IMR-90 (cell line): ENCODE measurements around the gene UTRN. TPM values are rescaled to one million over a fixed set of nuclear protein-coding genes. Genes with fewer than 3 reads are reported as not detected.
A peak's percentile ranks its signal among the peaks of the same experiment; 100 is the strongest.

Experiments
- ATAC-seq: fragments of 200-7000 bp; cut with Tn5 transposase; 2 replicates; pipeline ENCODE4 v1.9.1; 2020; ENCODE audit warnings: low read depth, mild to moderate bottlenecking, moderate library complexity
- BruUV-seq: library from RNA; stranded (reverse); fragments of 400-500 nt; replicated peaks from 2 replicates; lab custom pipeline; 2021; lab: Mats Ljungman, UMichigan
- CTCF ChIA-PET: fragments of 300-600 bp; formaldehyde crosslinking; extraction: SDS; loops from one replicate; lab custom pipeline; 2021; ENCODE audit warnings: antibody characterized with exemption; lab: Yijun Ruan, JAX
- POLR2A ChIA-PET: fragments of 300-600 bp; sonication (Branson Sonifier 250); formaldehyde crosslinking; loops from one replicate; lab custom pipeline; 2022; ENCODE audit warnings: antibody characterized with exemption; ENCODE audit not compliant: unreplicated experiment; lab: Charles Lee
- DNase-seq: peaks from one replicate; pipeline ENCODE4 v3.0.0; 2013
- H2AFZ ChIP-seq: replicated peaks from 2 replicates; pipeline ENCODE3; 2013; ENCODE audit warnings: low read length, mild to moderate bottlenecking; ENCODE audit not compliant: poor library complexity
- H2AK5ac ChIP-seq: 2 replicates; pipeline ENCODE4 v1.6.1; 2013; ENCODE audit warnings: low read depth, low read length, inconsistent platforms
- H2AK9ac ChIP-seq: replicated peaks from 2 replicates; pipeline ENCODE3; 2013; ENCODE audit warnings: mild to moderate bottlenecking, low read depth, low read length, moderate library complexity; ENCODE audit not compliant: poor library complexity
- H2BK120ac ChIP-seq: 2 replicates; pipeline ENCODE4 v1.6.1; 2013; ENCODE audit warnings: low read depth, low read length, inconsistent platforms
- H2BK15ac ChIP-seq: 3 replicates; pipeline ENCODE4 v1.6.1; 2013; ENCODE audit warnings: low read depth, low read length, inconsistent platforms
- H2BK20ac ChIP-seq: 2 replicates; pipeline ENCODE4 v1.6.1; 2013; ENCODE audit warnings: low read depth, mild to moderate bottlenecking, inconsistent platforms, low read length, moderate library complexity
- H2BK5ac ChIP-seq: 2 replicates; pipeline ENCODE4 v1.6.1; 2013; ENCODE audit warnings: mild to moderate bottlenecking, low read depth, low read length, inconsistent platforms; ENCODE audit not compliant: poor library complexity, severe bottlenecking
- H3K14ac ChIP-seq: replicated peaks from 2 replicates; pipeline ENCODE4 v1.6.1; 2013; ENCODE audit warnings: low read depth, low read length, inconsistent platforms
- H3K18ac ChIP-seq: 2 replicates; pipeline ENCODE4 v1.6.1; 2013; ENCODE audit warnings: low read depth, low read length, control low read depth
- H3K23ac ChIP-seq: 2 replicates; pipeline ENCODE4 v1.6.1; 2013; ENCODE audit warnings: low read depth, low read length, inconsistent platforms
- H3K27ac ChIP-seq: 2 replicates; pipeline ENCODE4 v1.5.1; 2013; ENCODE audit warnings: mild to moderate bottlenecking, control low read depth, low read length; ENCODE audit not compliant: insufficient read depth
- H3K27me3 ChIP-seq: 2 replicates; pipeline ENCODE4 v1.6.1; 2013; ENCODE audit warnings: low read length; ENCODE audit not compliant: control insufficient read depth, insufficient read depth
- H3K36me3 ChIP-seq: 2 replicates; pipeline ENCODE4 v1.6.1; 2013; ENCODE audit warnings: low read length, mixed read lengths; ENCODE audit not compliant: control insufficient read depth, insufficient read depth
- H3K4ac ChIP-seq: 2 replicates; pipeline ENCODE4 v1.6.1; 2013; ENCODE audit warnings: low read depth, low read length, inconsistent platforms
- H3K4me1 ChIP-seq: 2 replicates; pipeline ENCODE4 v1.6.1; 2013; ENCODE audit warnings: low read length, mixed read lengths; ENCODE audit not compliant: control insufficient read depth, insufficient read depth
- H3K4me2 ChIP-seq: 2 replicates; pipeline ENCODE4 v1.6.1; 2013; ENCODE audit warnings: low read depth, mild to moderate bottlenecking, control low read depth, low read length, moderate library complexity
- H3K4me3 ChIP-seq: 2 replicates; pipeline ENCODE4 v1.5.1; 2013; ENCODE audit warnings: low read depth, mild to moderate bottlenecking, control low read depth, low read length, moderate library complexity; ENCODE audit not compliant: insufficient read depth
- H3K56ac ChIP-seq: 2 replicates; pipeline ENCODE4 v1.6.1; 2013; ENCODE audit warnings: low read length, inconsistent platforms; ENCODE audit not compliant: insufficient read depth; ENCODE audit errors: extremely low read depth
- H3K79me1 ChIP-seq, 2 experiments: 2 replicates each; pipeline ENCODE4 v1.6.1; 2013; ENCODE audit warnings: low read length in 2 of 2, inconsistent platforms in 1 of 2, low read depth in 1 of 2
- H3K9ac ChIP-seq: 2 replicates; pipeline ENCODE4 v1.6.1; 2013; ENCODE audit warnings: low read depth, low read length, control low read depth
- H3K9me1 ChIP-seq: 2 replicates; pipeline ENCODE4 v1.6.1; 2013; ENCODE audit warnings: low read length, inconsistent platforms; ENCODE audit not compliant: insufficient read depth
- H3K9me3 ChIP-seq: 2 replicates; pipeline ENCODE4 v1.6.1; 2013; ENCODE audit warnings: low read length; ENCODE audit not compliant: control insufficient read depth, insufficient read depth
- H4K20me1 ChIP-seq: 2 replicates; pipeline ENCODE4 v1.6.1; 2013; ENCODE audit warnings: low read length, inconsistent platforms; ENCODE audit not compliant: insufficient read depth
- H4K5ac ChIP-seq: 2 replicates; pipeline ENCODE4 v1.6.1; 2013; ENCODE audit warnings: mild to moderate bottlenecking, low read depth, low read length, control low read depth
- H4K8ac ChIP-seq, 2 experiments: 2 replicates each; pipeline ENCODE4 v1.6.1; 2013; ENCODE audit warnings: low read depth in 2 of 2, low read length in 2 of 2, control low read depth in 1 of 2, inconsistent platforms in 1 of 2
- H4K91ac ChIP-seq: 2 replicates; pipeline ENCODE4 v1.6.1; 2013; ENCODE audit warnings: low read depth, low read length, inconsistent platforms; ENCODE audit not compliant: insufficient read depth
- CHD1 ChIP-seq: IDR thresholded peaks from 2 replicates; pipeline ENCODE4 v1.6.1; 2012; ENCODE audit warnings: low read depth, low read length, improper control_type of control experiment
- MAZ ChIP-seq: IDR thresholded peaks from 2 replicates; pipeline ENCODE4 v1.6.1; 2012; ENCODE audit warnings: low read depth, mild to moderate bottlenecking, low read length, improper control_type of control experiment, moderate library complexity, borderline replicate concordance
- POLR2A ChIP-seq: IDR thresholded peaks from 2 replicates; pipeline ENCODE4 v1.6.1; 2012; ENCODE audit warnings: mild to moderate bottlenecking, low read depth, low read length
- RAD21 ChIP-seq: IDR thresholded peaks from 2 replicates; pipeline ENCODE4 v1.6.1; 2012; ENCODE audit warnings: low read length, improper control_type of control experiment
- RCOR1 ChIP-seq: IDR thresholded peaks from 2 replicates; pipeline ENCODE4 v1.6.1; 2012; ENCODE audit warnings: mild to moderate bottlenecking, low read length, improper control_type of control experiment; ENCODE audit not compliant: insufficient replicate concordance
- WGBS, 2 experiments: methylation state at CpG; one replicate each; pipeline versions ENCODE4 v1.1.5 to v1.1.7; 2013; ENCODE audit warnings: missing lambda C conversion rate in 2 of 2; ENCODE audit not compliant: insufficient read length in 1 of 2; ENCODE audit errors: extremely low coverage in 2 of 2; 5-methylcytosine and 5-hydroxymethylcytosine counted together
- dilution Hi-C: fragments of 300-500 bp; cut with HindIII; formaldehyde crosslinking; loops from one replicate; pipeline ENCODE4 v1.14.3; 2018; ENCODE audit warnings: low sequenced_read_pairs; ENCODE audit not compliant: unreplicated experiment
- in situ Hi-C: fragments of 300-500 bp; cut with MboI; formaldehyde crosslinking; loops from 3 replicates; pipeline ENCODE4 v1.14.3; 2019; ENCODE audit warnings: low sequenced_read_pairs, inconsistent platforms, mixed read lengths
- intact Hi-C: fragments of 100-400 bp; cut with micrococcal nuclease; formaldehyde crosslinking; loops from 2 replicates; pipeline ENCODE4 v1.10.0; 2022
- polyA plus RNA-seq, 3 experiments: library from polyadenylated mRNA; depleted of rRNA; stranded (reverse); fragments of >200 nt; gene quantifications; 2 replicates each; pipeline ENCODE4 v1.2.3, GENCODE V29; 2012; ENCODE audit warnings: low replicate concordance in 1 of 3
- total RNA-seq: library from RNA; depleted of rRNA; stranded (reverse); fragments of >200 nt; gene quantifications from 2 replicates; pipeline ENCODE4 v1.2.3, GENCODE V29; 2012

UTRN gene
- total and polyA plus RNA-seq, 2 of the 4 experiments (the other 2 are of a cell fraction), result 17.3 to 83.5 TPM

GRCh38 chr6:144286503-144287393 lies 1.6 kb downstream of the UTRN start:
- peak; percentile 93 for DNase-seq
- in situ Hi-C loops (loop anchor here (5.0 kb wide), 1 partner anchor 196 kb away; no protein-coding TSS in a partner anchor), dilution Hi-C loops (no loop called here), intact Hi-C loops (loop anchor here (5.0 kb wide), 1 partner anchor 261 kb away; no protein-coding TSS in a partner anchor)
- Histone ChIP-seq H2AK9ac (peak overlapping the region; percentile 90), H2BK5ac (peak overlapping the region; percentile 76), H3K23ac (peak overlapping the region; percentile 36), H2AK5ac (no peak overlapping the region), H4K20me1 (peaks cover 6% of the 10 kb centered on the region; the same call in 1 of the 2 replicates), H3K56ac (peak overlapping the region; percentile 75), H2BK120ac (peak overlapping the region; percentile 45), H3K9ac (peak overlapping the region; percentile 87), H3K4me1 (no peaks in the 10 kb centered on the region; the same call in 1 of the 2 replicates), H3K4me2 (peak overlapping the region; percentile 80), H4K5ac (peak overlapping the region; percentile 22; the same call in 1 of the 2 replicates), H3K9me3 (no peaks in the 10 kb centered on the region), H2BK15ac (no peak overlapping the region), H3K36me3 (no peaks in the 10 kb centered on the region), H4K91ac (peak overlapping the region; percentile 74), H3K4ac (peak overlapping the region; percentile 78), H3K27ac (peak overlapping the region; percentile 84), H3K9me1 (peaks cover 7% of the 10 kb centered on the region; the same call in 1 of the 2 replicates), H3K18ac (peak overlapping the region; percentile 14), H3K4me3 (peak overlapping the region; percentile 67), H3K14ac (peak overlapping the region; percentile 82), H2AFZ (peak overlapping the region; percentile 95), H4K8ac (peak overlapping the region; percentile 62 to 67; a peak in 2 of 4 replicates), H3K79me1 (peaks cover 24 to 44% of the 10 kb centered on the region in 2 experiments), H2BK20ac (no peak overlapping the region), H3K27me3 (no peaks in the 10 kb centered on the region)
- no TSS peak for BruUV-seq
- ATAC-seq, result peak; percentile 52
- ChIA-PET CTCF (no interaction called here), POLR2A (interaction anchor here (0.6 to 1.0 kb wide), 7 partner anchors 27 to 195 kb away, joined by 3 to 26 read pairs (median 9); no protein-coding TSS in a partner anchor)
- no peak for TF ChIP-seq RAD21
- peak; percentile 30 for TF ChIP-seq RCOR1
- no peak for TF ChIP-seq CHD1
- peak; percentile 60 for TF ChIP-seq POLR2A
- TF ChIP-seq MAZ, result no peak
- 0% methylated on average over 9 of the region's 53 CpGs; no CpG with 5 or more reads in 1 of the 2 experiments for WGBS, 2 experiments
